Endothelial cell of umbilical vein (primary cell): Measurements from ENCODE around the gene IQCN. TPM values are rescaled to one million over a fixed set of nuclear protein-coding genes. Genes with fewer than 3 reads are reported as not detected.

Source experiments
- BruUV-seq: library from RNA; stranded (reverse); fragments of 400-500 nt; replicated peaks from 2 replicates; lab custom pipeline; 2021; lab: Mats Ljungman, UMichigan
- CTCF ChIA-PET: fragments of 300-600, 350-600 bp; sonication (Branson Sonifier 250); formaldehyde crosslinking; loops from one replicate; lab custom pipeline; 2021; ENCODE audit warnings: antibody characterized with exemption, inconsistent platforms; lab: Charles Lee
- POLR2A ChIA-PET: fragments of 300-600, 350-600 bp; sonication (Branson Sonifier 250); formaldehyde crosslinking; loops from one replicate; lab custom pipeline; 2021; ENCODE audit warnings: antibody characterized with exemption, inconsistent platforms; lab: Charles Lee
- DNase-seq: peaks from one replicate; pipeline ENCODE4 v3.0.0-alpha.2; 2011; ENCODE audit warnings: low read depth, low spot score
- FAIRE-seq: peaks from 2 replicates; lab custom pipeline; 2011; peaks lifted over from hg19 to GRCh38; lab: Jason Lieb, UNC
- H2AFZ ChIP-seq: 2 replicates; pipeline ENCODE4 v1.6.0; 2012; ENCODE audit warnings: low read depth, low read length, control low read depth, inconsistent platforms
- H3K27ac ChIP-seq: 2 replicates; pipeline ENCODE4 v1.5.1; 2011; ENCODE audit warnings: low read depth, mild to moderate bottlenecking, control low read depth, low read length, moderate library complexity; ENCODE audit not compliant: insufficient read depth
- H3K27me3 ChIP-seq, 2 experiments: 2 replicates each; pipeline versions ENCODE4 v1.6.0 to v1.6.1; 2011; ENCODE audit warnings: low read length in 2 of 2, mixed read lengths in 1 of 2; ENCODE audit not compliant: control insufficient read depth in 2 of 2, insufficient read depth in 2 of 2
- H3K36me3 ChIP-seq, 2 experiments: 2 replicates in 1 of 2; 3 replicates in 1 of 2; pipeline ENCODE4 v1.5.1; 2011; ENCODE audit warnings: low read length in 2 of 2, mild to moderate bottlenecking in 1 of 2, moderate library complexity in 1 of 2; ENCODE audit not compliant: control insufficient read depth in 2 of 2, insufficient read depth in 2 of 2; ENCODE audit errors: extremely low read depth in 1 of 2
- H3K4me1 ChIP-seq: 3 replicates; pipeline ENCODE4 v1.5.1; 2011; ENCODE audit warnings: mild to moderate bottlenecking, low read length; ENCODE audit not compliant: control insufficient read depth, insufficient read depth; ENCODE audit errors: extremely low read depth
- H3K4me2 ChIP-seq: 2 replicates; pipeline ENCODE4 v1.6.1; 2011; ENCODE audit warnings: low read length, control low read depth, mixed read lengths; ENCODE audit not compliant: insufficient read depth
- H3K4me3 ChIP-seq, 3 experiments: fragments of 200-600 bp in 1 of 3; sonication (generic), shearing (Covaris generic) in 1 of 3; replicated peaks in 1 of 3; 2 replicates each; pipeline ENCODE4 v1.5.1; 2011 to 2016; ENCODE audit warnings: control low read depth in 3 of 3, low read length in 3 of 3, mild to moderate bottlenecking in 2 of 3, inconsistent platforms in 1 of 3, low read depth in 1 of 3, moderate library complexity in 1 of 3; ENCODE audit not compliant: insufficient read depth in 1 of 3
- H3K79me2 ChIP-seq: 2 replicates; pipeline ENCODE4 v1.6.0; 2012; ENCODE audit warnings: low read length, inconsistent platforms; ENCODE audit not compliant: control insufficient read depth, insufficient read depth
- H3K9ac ChIP-seq: replicated peaks from 2 replicates; pipeline ENCODE3; 2011; ENCODE audit warnings: low read length, control low read depth; ENCODE audit not compliant: insufficient read depth; ENCODE audit errors: extremely low read depth
- H3K9me1 ChIP-seq: replicated peaks from 3 replicates; pipeline ENCODE4 v1.6.0; 2011; ENCODE audit warnings: mild to moderate bottlenecking, low read length; ENCODE audit not compliant: control insufficient read depth, insufficient read depth; ENCODE audit errors: extremely low read depth
- H3K9me3 ChIP-seq: replicated peaks from 2 replicates; pipeline ENCODE4 v1.5.1; 2012; ENCODE audit warnings: low read length, inconsistent platforms; ENCODE audit not compliant: control insufficient read depth, insufficient read depth
- H4K20me1 ChIP-seq: replicated peaks from 2 replicates; pipeline ENCODE3; 2011; ENCODE audit warnings: mild to moderate bottlenecking, low read length; ENCODE audit not compliant: control insufficient read depth, insufficient read depth; ENCODE audit errors: extremely low read depth
- CTCF ChIP-seq, 2 donors: IDR thresholded peaks; 1 replicate in 1 of 2; 2 replicates in 1 of 2; pipeline ENCODE4 v1.5.1; 2011; ENCODE audit warnings: low read length in 2 of 2, mild to moderate bottlenecking in 2 of 2, moderate library complexity in 2 of 2, control low read depth in 1 of 2, inconsistent platforms in 1 of 2, low read depth in 1 of 2; ENCODE audit not compliant: insufficient read depth in 1 of 2; ENCODE audit errors: extremely low read depth in 1 of 2
- EZH2 ChIP-seq: IDR thresholded peaks from 2 replicates; pipeline ENCODE4 v1.6.1; 2012; ENCODE audit warnings: borderline replicate concordance, low read depth, mild to moderate bottlenecking, moderate library complexity, low read length, inconsistent platforms; ENCODE audit not compliant: severe bottlenecking
- FOS ChIP-seq: IDR thresholded peaks from 2 replicates; pipeline ENCODE4 v1.6.1; 2011; ENCODE audit warnings: mild to moderate bottlenecking, low read length, moderate library complexity, borderline replicate concordance; ENCODE audit not compliant: insufficient read depth
- GATA2 ChIP-seq: IDR thresholded peaks from 2 replicates; pipeline ENCODE4 v1.7.0; 2011; ENCODE audit warnings: low read depth, mild to moderate bottlenecking, moderate library complexity, mixed read lengths, low read length; ENCODE audit not compliant: insufficient read length, insufficient read depth
- JUN ChIP-seq: IDR thresholded peaks from 2 replicates; pipeline ENCODE4 v1.6.1; 2011; ENCODE audit warnings: borderline replicate concordance, low read depth; ENCODE audit not compliant: insufficient read length, insufficient read depth
- MAX ChIP-seq: IDR thresholded peaks from 2 replicates; pipeline ENCODE4 v1.6.1; 2011; ENCODE audit not compliant: insufficient read depth, insufficient read length
- MYC ChIP-seq: IDR thresholded peaks from one replicate; pipeline ENCODE4 v1.6.1; 2011; ENCODE audit warnings: mild to moderate bottlenecking, low read depth, low read length
- POLR2A ChIP-seq: IDR thresholded peaks from 2 replicates; pipeline ENCODE4 v1.6.1; 2012; ENCODE audit warnings: low read depth, mild to moderate bottlenecking, control low read depth, low read length
- POLR2AphosphoS5 ChIP-seq: IDR thresholded peaks from 2 replicates; pipeline ENCODE4 v1.6.1; 2012; ENCODE audit warnings: low read depth, mild to moderate bottlenecking, control low read depth, low read length, moderate library complexity; ENCODE audit not compliant: insufficient read depth
- dilution Hi-C: fragments of 300-500 bp; cut with MboI; formaldehyde crosslinking; loops from one replicate; pipeline ENCODE4 v1.15.0; 2019; ENCODE audit warnings: low sequenced_read_pairs; ENCODE audit not compliant: extremely low pct_ligation_motif_present
- intact Hi-C: fragments of 100-400 bp; cut with micrococcal nuclease; formaldehyde crosslinking; loops from one replicate; pipeline ENCODE4 v1.10.0; 2022
- polyA plus RNA-seq, 4 experiments: library from polyadenylated mRNA; depleted of rRNA in 3 of 4; stranded (reverse) in 3 of 4; unstranded in 1 of 4; fragments of >200 nt; gene quantifications; 2 replicates each; pipeline versions ENCODE4 v1.2.1 to v1.2.3, GENCODE V29; 2011 to 2012; ENCODE audit warnings: missing spikeins in 1 of 4
- total RNA-seq: library from RNA; stranded (reverse); gene quantifications from 2 replicates; pipeline ENCODE4 v1.2.3, GENCODE V29; 2021

The IQCN gene
- total and polyA plus RNA-seq, 2 donors (not counting 3 experiments of a cell fraction or from before 2014, with no cell fraction given) = 1.5 to 3.0 TPM

GRCh38 chr19:18292810-18293641 is 18.8 kb upstream of the IQCN start:
- FAIRE-seq (peak; percentile 73), DNase-seq (peak; percentile 70)
- Histone ChIP-seq H2AFZ (peak overlapping the region; percentile 73), H3K27me3 (no peaks in the 10 kb centered on the region), H3K79me2 (no peaks in the 10 kb centered on the region), H4K20me1 (no peaks in the 10 kb centered on the region), H3K4me3 (peak overlapping the region; percentile 50 to 78 (median 56)), H3K36me3 (no peaks in the 10 kb centered on the region), H3K9ac (peak overlapping the region; percentile 94), H3K4me1 (peaks cover 16% of the 10 kb centered on the region), H3K9me3 (no peaks in the 10 kb centered on the region), H3K4me2 (peak overlapping the region; percentile 44), H3K9me1 (no peaks in the 10 kb centered on the region), H3K27ac (peak overlapping the region; percentile 77)
- CTCF ChIA-PET = interaction anchor here (0.6 to 3.8 kb wide), 9 partner anchors 12 to 117 kb away, joined by 3 to 64 read pairs (median 5); partner anchors contain the start of genes JUND and LSM4
- dilution Hi-C loops = no loop called here
- no peak for TF ChIP-seq POLR2AphosphoS5
- TF ChIP-seq CTCF (IDR thresholded peaks at IDR 0.05; ENCODE audit: extremely low read depth in 1 of 2, insufficient read depth in 1 of 2, low read depth in 1 of 2, low read length in 2 of 2) = no peak
- no peak for TF ChIP-seq POLR2A
- no peak for TF ChIP-seq MAX
- no peak for TF ChIP-seq GATA2
- no peak for TF ChIP-seq MYC
- TF ChIP-seq EZH2 = no peak
- no peak for TF ChIP-seq JUN
- no peak for TF ChIP-seq FOS
- intact Hi-C loops = loop anchor here (1.0 kb wide), 3 partner anchors 11 to 30 kb away; partner anchors contain the start of gene LSM4
- POLR2A ChIA-PET = interaction anchor here (0.6 to 4.2 kb wide), 10 partner anchors 8 to 862 kb away, joined by 3 to 100 read pairs (median 5); partner anchors contain the start of genes GDF15, JUND and LSM4
- BruUV-seq = no TSS peak
